Body of pancreas (tissue), 4 donors: ENCODE measurements around the gene TAF3. TPM values are rescaled to one million over a fixed set of nuclear protein-coding genes. Genes with fewer than 3 reads are reported as not detected.

ENCODE experiments used
- ATAC-seq: fragments of 150-250 bp; one replicate; pipeline ENCODE4 v1.9.1; 2016
- DNase-seq, 4 donors: peaks; one replicate each; pipeline ENCODE4 v3.0.0-alpha.2; 2019
- H3K27ac ChIP-seq, 4 donors: fragments of 200-600 bp; sonication (generic); 1 replicate in 3 of 4; 2 replicates in 1 of 4; pipeline versions ENCODE4 v1.5.1 to v1.6.1; 2016 to 2019; ENCODE audit warnings: mild to moderate bottlenecking in 1 of 4, mixed read lengths in 1 of 4, moderate library complexity in 1 of 4
- H3K27me3 ChIP-seq, 2 donors: fragments of 200-600 bp; sonication (generic); one replicate each; pipeline ENCODE4 v1.6.0; 2016; ENCODE audit warnings: mild to moderate bottlenecking in 1 of 2
- H3K36me3 ChIP-seq, 2 donors: fragments of 200-600 bp; sonication (generic); replicated peaks in 1 of 2; 2 replicates each; pipeline ENCODE4 v1.5.1; 2016; ENCODE audit warnings: low read depth in 2 of 2; ENCODE audit not compliant: insufficient read depth in 1 of 2
- H3K4me1 ChIP-seq: fragments of 200-600 bp; sonication (generic); one replicate; pipeline ENCODE4 v1.6.0; 2016
- H3K4me3 ChIP-seq, 2 donors: fragments of 200-600 bp; sonication (generic); 1 replicate in 1 of 2; 2 replicates in 1 of 2; pipeline ENCODE4 v1.5.1; 2016 to 2019
- H3K9me3 ChIP-seq, 3 donors: fragments of 200-600 bp; sonication (generic); 1 replicate in 2 of 3; 2 replicates in 1 of 3; pipeline ENCODE4 v1.5.1; 2016
- POLR2A ChIP-seq, 3 donors: fragments of 450-650 bp; IDR thresholded peaks; one replicate each; pipeline ENCODE4 v1.6.1; 2016; ENCODE audit warnings: antibody characterized with exemption in 3 of 3, mild to moderate bottlenecking in 2 of 3
- WGBS, 2 donors: methylation state at CpG; one replicate each; pipeline ENCODE4 v1.1.5; 2017; 5-methylcytosine and 5-hydroxymethylcytosine counted together
- intact Hi-C: fragments of 100-400 bp; cut with DNase I; formaldehyde crosslinking; loops from one replicate; pipeline ENCODE4 v1.15.1; 2023
- total RNA-seq, 2 donors: library from RNA; depleted of rRNA; stranded (reverse); fragments of >200 nt; gene quantifications; one replicate each; pipeline ENCODE4 v1.1.0, GENCODE V29; 2016
- TF ChIP-seq, protein P1 (sequence below), 7 experiments: fragments of 450-650 bp in 4 of 7; fragments of 200-600 bp in 3 of 7; sonication (generic) in 3 of 7; IDR thresholded peaks; one replicate each; pipeline ENCODE4 v1.5.1; 2016 to 2019; ENCODE audit warnings: antibody characterized with exemption in 7 of 7

Gene TAF3
- total RNA-seq, 2 donors from 2014 or later: 6.0 to 12.9 TPM

- intact Hi-C loops: no loop called here
- Histone ChIP-seq H3K36me3 (no peaks in the 10 kb centered on the region), H3K27me3 (no peaks in the 10 kb centered on the region), H3K27ac (no peak overlapping the region), H3K4me3 (no peak overlapping the region), H3K9me3 (no peaks in the 10 kb centered on the region), H3K4me1 (peaks cover 4% of the 10 kb centered on the region)
- ATAC-seq (no peak), DNase-seq (no peak)
- WGBS, 2 donors: 87 to 92% methylated on average over 9 of the region's 9 CpGs
- no peak for TF ChIP-seq POLR2A (IDR thresholded peaks at IDR 0.05)
- TF ChIP-seq, protein P1, sequence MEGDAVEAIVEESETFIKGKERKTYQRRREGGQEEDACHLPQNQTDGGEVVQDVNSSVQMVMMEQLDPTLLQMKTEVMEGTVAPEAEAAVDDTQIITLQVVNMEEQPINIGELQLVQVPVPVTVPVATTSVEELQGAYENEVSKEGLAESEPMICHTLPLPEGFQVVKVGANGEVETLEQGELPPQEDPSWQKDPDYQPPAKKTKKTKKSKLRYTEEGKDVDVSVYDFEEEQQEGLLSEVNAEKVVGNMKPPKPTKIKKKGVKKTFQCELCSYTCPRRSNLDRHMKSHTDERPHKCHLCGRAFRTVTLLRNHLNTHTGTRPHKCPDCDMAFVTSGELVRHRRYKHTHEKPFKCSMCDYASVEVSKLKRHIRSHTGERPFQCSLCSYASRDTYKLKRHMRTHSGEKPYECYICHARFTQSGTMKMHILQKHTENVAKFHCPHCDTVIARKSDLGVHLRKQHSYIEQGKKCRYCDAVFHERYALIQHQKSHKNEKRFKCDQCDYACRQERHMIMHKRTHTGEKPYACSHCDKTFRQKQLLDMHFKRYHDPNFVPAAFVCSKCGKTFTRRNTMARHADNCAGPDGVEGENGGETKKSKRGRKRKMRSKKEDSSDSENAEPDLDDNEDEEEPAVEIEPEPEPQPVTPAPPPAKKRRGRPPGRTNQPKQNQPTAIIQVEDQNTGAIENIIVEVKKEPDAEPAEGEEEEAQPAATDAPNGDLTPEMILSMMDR (IDR thresholded peaks at IDR 0.05): no peak
Observed at GRCh38 chr10:7932301-7933036, 114.2 kb downstream of the TAF3 start.

DNA sequence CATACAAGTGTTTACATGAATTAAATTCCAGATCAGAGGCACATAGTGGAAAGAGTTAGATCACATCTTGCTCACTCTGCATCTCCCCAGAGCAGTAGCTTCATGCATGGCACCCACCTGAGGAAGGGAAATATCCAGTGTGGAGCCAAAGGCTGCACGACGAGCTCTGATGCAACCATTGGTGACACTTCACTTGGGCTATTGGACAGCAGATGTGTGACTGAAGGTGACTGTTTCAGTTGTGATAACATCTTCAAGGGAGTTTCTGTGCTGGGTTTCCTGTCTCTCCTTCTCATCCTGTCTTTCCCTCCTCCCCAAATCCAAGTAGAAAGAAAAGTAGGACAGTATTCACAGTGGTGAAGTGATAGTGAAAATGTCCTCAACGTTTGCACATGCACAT is 115.0 kb downstream of the TAF3 start:
- no peak for ATAC-seq
- no peak for TF ChIP-seq POLR2A (IDR thresholded peaks at IDR 0.05)
- TF ChIP-seq, protein P1 (IDR thresholded peaks at IDR 0.05): no peak
- Histone ChIP-seq H3K36me3 (no peaks in the 10 kb centered on the region), H3K9me3 (no peaks in the 10 kb centered on the region), H3K27me3 (no peaks in the 10 kb centered on the region), H3K27ac (no peak overlapping the region), H3K4me3 (no peak overlapping the region), H3K4me1 (peaks cover 4% of the 10 kb centered on the region)
- intact Hi-C loops: no loop called here
- WGBS, 2 donors: 69 to 73% methylated on average over 3 of the region's 3 CpGs
- DNase-seq: no peak

DNA sequence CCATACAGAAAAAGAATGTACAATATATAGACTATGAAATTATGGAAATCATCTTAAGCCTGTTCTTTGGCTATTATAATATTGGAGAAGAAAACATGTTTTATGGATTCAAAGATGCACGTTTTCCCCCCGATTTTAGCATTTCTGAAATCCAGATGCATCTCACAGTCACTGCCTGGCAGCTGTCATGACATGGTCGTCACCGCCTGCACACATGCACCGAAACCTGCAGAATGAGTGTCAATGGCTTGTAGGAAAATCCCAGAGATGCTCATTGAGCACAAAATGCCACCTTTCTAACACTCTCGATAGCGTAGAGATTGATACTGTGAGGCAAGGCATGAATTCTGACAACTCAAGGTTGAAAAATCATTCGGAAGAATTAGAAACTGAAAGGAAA is 115.5 kb downstream of the TAF3 start:
- intact Hi-C loops: no loop called here
- DNase-seq (no peak), ATAC-seq (no peak)
- TF ChIP-seq POLR2A (IDR thresholded peaks at IDR 0.05): no peak
- TF ChIP-seq, protein P1 (IDR thresholded peaks at IDR 0.05): no peak
- H3K27me3 ChIP-seq: no peaks in the 10 kb centered on the region
- no peaks in the 10 kb centered on the region for H3K36me3 ChIP-seq
- peaks cover 4% of the 10 kb centered on the region for H3K4me1 ChIP-seq
- no peak overlapping the region for H3K4me3 ChIP-seq
- no peak overlapping the region for H3K27ac ChIP-seq
- 90 to 92% methylated on average over 8 of the region's 8 CpGs for WGBS, 2 donors
- H3K9me3 ChIP-seq: no peaks in the 10 kb centered on the region

GRCh38 chr10:7937315-7937945 is 119.1 kb downstream of the TAF3 start:
- H3K4me3 ChIP-seq: no peak overlapping the region
- H3K27ac ChIP-seq: no peak overlapping the region
- WGBS, 2 donors: 95 to 98% methylated on average over 5 of the region's 5 CpGs
- no peak for ATAC-seq
- no peak for DNase-seq
- TF ChIP-seq, protein P1 (IDR thresholded peaks at IDR 0.05): no peak
- TF ChIP-seq POLR2A (IDR thresholded peaks at IDR 0.05): no peak
- no peaks in the 10 kb centered on the region for H3K27me3 ChIP-seq
- H3K9me3 ChIP-seq: no peaks in the 10 kb centered on the region
- intact Hi-C loops: no loop called here
- no peaks in the 10 kb centered on the region for H3K4me1 ChIP-seq
- H3K36me3 ChIP-seq: no peaks in the 10 kb centered on the region
